Fibroblast of the conjunctiva (primary cell): ENCODE results near the gene ARHGEF1.

Experiments used
- DNase-seq: peaks from one replicate; pipeline ENCODE4 v3.0.0-alpha.2; 2010; ENCODE audit warnings: low read depth

The ARHGEF1 gene

DNA sequence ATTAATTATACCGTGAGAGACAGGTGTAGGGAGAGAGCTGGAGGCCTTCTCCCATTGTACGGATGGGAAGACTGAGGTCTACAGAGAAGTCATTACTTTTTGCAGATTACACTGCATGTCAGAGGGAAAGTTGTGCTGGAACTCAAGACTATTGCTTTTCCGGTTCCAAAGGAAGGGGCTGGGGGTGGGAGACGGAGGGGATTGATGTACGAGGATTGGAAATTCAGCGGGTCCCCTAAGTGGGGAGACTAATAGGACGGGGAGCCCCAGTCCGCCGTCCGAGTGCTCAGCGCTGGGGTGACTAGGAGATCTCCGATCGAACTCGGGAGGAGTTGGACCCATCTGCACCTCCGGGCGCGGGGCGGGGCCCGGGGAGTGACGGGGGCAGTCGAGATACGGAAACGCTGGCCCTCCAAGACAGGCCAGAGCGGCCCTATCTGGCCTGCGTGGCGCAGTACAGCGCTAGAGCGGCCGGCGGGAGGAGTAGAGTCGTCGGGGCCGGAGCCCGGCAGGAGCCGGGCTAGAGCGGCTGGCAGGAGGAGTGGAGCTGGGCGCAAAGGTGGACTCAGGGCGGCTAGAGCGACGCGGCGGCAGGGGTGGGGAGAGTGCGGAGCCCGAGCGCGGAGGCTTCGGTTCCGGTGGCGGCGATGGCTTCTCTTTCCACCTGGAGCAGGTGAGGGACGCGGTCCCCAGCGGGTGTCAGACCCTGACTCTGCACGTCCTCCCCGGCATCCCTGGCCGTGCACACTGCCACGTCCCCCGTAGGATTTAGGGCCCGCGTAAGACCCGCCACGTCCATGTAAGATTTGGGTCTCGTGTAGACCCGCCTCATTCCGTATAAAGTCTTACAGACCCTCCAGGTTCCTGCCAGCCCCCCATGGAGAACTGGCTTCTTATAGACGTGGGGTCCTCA lies 1.1 kb downstream of the ARHGEF1 start:
- peak; percentile 91 for DNase-seq

DNA sequence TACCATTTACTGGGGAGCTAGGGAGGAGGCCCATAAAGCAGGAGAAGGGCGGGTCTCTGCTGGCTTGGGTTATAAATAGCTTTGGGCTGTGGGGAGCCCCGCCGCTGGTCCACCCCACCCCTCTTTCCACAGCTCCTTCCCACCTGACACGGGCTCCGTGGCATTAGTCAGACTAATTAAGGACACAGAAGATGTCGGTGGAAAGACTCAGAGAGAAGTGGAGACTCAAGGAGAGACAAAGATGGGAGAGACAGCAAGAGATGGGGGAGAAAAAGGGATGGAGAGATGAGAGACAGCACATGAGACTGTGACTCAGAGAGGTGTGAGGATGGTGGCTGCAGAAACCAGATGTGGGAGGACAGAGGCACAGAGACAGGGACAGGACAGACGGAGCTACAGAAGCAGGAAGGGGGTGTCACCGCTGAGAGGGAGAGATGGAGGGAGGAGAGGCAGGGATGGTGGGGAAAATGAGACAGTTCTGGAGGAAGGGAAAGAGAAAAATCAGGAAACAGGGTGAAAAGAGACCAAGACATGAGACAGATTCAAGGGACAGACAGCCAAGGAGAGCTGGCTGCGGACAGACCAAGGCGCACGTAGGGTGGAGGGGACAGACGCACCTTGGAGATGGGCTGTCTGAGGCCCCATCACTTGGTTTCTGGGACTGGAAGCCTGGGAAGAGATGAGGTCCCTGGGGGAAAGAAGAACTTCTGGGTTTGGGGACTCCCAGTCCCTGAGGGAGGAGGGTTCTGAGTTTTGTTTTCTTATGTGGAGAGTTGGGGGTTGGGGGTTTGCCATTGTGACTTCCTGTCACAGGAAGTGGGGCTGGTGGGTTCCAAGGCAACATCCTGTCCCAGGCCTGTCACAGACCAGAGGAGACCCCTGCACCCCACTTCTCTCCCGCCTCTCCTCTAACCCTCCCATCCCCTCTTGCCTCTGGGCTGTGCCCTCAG lies 4.1 kb downstream of the ARHGEF1 start:
- DNase-seq: no peak

DNA sequence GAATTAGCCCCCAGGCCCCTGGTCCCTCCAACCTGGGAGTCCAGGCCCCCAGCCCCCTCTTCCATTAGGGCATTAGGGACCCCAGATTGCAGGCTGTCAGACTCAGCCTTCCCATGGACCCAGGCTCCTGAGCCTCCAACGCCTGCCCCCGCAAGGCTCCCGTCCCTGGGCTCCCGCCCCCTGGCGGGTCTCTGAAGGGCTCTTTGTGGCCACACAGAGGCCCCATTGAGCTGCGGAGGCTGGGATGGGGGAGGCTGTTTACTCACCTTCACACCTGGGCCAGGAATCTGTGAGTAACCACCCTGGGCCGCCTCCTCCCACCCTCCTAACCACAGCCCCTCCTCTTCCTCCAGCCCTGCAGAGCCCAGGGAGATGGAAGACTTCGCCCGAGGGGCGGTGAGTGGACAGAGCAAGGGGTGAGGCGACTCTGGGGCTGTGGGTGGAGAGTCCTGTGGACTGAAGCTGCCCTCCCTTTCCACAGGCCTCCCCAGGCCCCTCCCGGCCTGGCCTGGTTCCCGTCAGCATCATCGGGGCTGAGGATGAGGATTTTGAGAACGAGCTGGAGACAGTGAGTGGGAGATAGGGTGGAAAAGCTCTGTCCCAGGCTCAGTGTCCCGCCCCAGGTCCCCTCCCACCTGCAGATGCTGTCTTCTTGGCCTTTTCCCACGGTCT lies 4.9 kb downstream of the ARHGEF1 start:
- DNase-seq: no peak

DNA sequence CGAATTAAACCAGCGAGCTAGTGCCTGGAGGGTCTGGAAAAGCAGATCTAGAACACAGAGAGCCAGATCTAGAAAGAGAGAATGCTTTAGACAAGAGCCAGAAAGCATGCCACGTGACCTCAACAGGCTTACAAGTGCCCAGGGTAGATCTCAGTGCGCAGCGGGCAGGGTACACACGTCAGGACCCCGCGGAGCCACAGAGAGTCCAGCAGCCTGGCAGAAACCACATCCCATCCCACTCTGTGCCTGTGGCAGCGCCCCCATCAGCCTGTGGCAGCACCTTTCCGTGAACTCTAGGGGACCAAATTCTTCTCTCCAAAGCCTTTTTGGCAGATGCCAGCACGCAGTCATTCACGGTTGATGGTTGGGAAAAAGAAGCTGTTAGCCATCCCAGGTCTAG lies 5.9 kb downstream of the ARHGEF1 start:
- DNase-seq: no peak

DNA sequence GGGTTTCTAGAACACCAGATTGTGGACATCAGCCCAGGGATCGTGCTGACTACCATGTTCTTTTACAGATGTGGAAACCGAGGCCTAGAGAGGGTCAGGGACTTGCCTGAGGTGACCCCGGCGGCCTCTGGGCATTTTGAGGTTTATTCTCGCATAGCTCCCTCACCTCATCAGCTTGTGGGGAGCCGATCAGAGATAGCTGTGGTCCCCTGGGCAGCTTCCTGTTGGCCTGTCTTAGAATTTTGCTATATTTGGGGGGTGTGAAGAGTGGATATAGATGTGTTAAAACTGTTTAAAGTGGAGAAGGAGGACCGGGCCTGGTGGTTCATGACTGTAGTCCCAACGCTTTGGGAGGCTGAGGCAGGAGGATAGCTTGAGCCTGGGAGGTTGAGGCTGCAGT lies 6.9 kb downstream of the ARHGEF1 start:
- no peak for DNase-seq

DNA sequence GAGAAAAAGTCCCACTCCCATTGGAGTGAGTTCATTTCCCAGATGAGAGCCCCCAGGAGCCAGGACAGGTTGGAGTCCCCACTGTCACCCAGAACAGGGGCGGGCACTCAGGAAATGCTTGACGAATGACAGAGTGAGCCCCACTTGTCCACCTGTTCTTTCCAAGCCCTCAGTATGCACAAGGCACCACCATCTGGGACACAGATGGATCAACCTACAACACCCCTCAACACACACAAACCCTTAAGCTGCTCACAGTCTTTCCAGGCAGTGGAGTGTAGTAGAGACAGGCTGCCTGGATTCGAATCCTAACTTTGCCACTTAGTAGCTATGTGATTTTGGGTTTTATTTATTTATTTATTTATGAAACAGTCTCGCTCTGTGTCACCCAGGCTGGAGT lies 8.0 kb downstream of the ARHGEF1 start:
- DNase-seq: no peak

DNA sequence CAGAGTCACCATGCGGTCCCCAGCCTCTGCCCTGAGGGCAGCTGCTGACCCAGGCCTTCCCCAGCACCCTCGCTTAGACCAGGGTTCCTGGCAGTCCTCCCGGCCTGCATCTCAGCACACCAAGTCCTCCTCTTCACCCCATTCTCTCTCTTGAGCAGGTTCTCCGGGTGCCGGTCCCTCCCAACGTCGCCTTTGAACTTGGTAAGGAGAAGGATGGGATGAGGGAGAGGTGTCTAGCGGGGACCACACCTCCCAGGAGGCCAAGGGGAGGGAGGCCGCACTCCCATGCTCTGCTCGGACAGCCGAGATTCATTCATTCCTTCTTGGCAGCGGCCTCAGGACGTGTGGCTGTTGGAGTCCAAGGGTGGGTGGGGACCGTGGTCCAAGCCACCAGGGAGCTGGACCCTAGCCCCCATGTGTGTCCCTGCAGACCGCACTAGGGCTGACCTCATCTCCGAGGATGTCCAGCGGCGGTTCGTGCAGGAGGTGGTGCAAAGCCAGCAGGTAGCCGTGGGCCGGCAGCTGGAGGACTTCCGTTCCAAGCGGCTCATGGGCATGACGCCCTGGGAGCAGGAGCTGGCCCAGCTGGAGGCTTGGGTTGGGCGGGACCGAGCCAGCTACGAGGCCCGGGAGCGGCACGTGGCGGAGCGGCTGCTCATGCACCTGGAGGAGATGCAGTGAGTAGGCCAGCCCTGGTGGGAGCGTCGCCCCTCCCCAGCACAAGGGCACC lies 9.4 kb downstream of the ARHGEF1 start:
- no peak for DNase-seq

DNA sequence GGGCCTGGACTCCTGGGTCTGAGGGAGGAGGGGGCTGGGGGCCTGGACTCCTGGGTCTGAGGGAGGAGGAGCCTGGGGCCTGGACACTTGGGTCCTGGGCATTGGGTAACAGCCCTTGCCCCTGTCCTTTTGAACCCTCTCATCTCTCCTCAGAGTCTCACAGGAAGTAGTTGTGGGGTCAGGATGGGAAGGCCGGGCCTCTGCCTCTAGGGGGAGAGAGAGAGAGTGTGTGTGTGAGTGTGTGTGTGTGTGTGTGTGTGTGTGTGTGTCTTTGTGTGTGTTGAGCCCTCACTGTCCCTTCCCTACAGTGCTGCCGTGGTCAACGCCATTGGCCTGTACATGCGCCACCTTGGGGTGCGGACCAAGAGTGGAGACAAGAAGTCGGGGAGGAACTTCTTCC lies 10.9 kb downstream of the ARHGEF1 start:
- DNase-seq: no peak

DNA sequence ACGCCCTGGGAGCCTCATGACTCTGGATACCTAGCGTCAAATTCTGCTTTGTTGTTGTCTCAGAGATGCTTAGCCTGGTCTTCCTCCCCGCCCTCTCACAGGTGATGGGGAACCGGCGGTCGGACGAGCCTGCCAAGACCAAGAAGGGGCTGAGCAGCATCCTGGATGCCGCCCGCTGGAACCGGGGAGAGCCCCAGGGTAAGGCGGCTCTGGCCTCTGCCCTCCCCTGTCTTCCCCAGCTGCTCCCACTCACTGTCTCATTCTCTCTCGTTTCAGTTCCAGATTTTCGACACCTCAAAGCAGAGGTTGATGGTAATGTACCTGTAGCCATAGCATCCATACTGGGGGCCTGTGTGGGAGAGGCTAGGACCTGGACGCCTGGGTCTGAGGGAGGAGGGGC lies 11.4 kb downstream of the ARHGEF1 start:
- DNase-seq: no peak

DNA sequence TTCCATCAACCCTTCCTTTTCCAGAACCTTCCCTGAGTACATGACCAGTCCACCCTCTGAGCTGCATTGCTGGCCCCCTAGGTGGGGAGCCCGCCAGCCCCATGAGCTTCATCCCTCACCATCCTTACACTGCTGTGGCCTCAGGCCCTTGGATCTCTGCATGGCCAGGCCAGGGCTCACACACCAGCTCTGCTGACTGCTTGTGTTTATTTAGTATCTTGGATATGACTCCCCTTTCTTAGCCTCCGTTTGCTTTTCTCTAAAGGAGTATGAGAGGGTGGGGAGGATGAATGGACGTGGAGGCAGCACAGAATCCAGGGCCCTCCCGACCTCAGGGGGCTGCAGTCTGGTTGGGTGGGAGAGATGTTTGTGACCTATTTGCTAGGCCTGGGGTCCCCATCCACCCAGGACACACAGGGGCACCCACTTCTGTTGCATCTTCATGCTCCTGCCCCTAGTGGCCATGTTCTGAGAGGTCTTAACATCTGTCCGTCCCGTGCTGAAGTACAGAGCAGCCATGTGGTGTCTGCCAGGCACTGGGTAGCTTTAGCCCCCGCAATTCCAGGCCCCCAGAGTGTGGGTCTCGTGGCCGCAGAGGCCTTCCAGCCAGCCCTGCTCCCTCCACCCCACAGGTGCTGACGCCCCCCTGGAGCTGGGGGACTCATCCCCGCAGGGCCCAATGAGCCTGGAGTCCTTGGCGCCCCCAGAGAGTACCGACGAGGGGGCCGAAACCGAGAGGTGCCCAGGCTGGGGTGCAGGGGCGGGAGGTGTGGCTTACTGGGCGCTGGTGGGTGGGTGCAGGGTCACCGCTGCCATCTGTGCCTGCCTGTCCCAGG lies 13.0 kb downstream of the ARHGEF1 start:
- no peak for DNase-seq

DNA sequence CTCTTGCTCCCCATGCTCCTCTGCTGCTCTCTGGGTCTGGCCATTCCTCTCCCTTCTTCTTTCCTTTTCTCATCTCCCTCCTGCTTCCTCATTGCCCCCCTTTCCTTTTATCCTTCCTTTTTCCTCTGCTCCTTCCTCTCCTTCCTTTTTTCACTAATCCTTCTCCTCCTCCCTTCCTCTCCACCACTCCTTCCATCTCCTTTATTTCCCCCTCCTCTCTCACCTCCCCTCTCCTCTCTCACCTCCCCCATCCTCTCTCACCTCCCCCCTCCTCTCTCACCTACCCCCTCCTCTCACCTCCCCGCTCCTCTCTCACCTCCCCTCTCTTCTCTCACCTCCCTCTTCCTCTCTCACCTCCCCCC lies 13.6 kb downstream of the ARHGEF1 start:
- DNase-seq: no peak

DNA sequence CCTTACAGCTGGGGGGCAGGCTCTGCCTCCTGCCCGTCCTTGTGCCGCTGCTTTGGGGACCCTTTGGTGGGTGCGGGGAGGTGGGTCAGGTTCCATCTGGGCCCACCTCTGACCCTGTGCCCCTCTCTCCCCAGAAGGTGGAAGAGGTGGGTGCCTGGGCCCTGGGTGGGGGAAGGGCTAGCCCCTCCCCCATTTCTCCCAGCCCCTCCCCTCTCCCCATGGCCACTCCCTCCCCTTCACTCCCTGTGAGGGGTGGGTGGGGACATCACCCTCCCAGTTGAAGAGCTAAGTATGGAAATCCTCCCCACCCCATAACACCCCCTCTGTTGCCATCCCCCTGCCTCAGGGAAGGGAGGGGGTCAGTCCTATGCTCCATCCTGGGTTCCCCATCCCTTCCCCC lies 14.2 kb downstream of the ARHGEF1 start:
- DNase-seq: no peak

DNA sequence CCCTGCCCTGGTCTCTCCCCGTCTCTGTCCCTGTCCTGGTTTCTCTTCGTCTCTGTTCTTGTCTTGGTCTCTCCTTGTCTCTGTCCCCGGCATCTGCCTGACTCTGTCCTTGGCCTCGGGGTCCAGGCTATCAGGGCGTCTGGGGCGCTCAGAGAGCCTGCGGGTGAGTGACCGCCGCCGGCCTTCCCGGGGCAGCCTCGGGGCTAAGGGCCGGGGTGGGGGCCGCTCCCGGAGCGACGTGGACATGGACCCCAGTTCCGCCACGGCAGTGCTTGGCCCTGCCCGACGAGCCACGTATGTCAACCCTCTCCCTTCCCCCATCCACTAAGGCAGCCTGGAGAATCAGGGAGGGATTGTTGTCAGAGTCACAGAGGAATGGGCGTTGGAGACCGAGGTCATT lies 14.8 kb downstream of the ARHGEF1 start:
- no peak for DNase-seq

DNA sequence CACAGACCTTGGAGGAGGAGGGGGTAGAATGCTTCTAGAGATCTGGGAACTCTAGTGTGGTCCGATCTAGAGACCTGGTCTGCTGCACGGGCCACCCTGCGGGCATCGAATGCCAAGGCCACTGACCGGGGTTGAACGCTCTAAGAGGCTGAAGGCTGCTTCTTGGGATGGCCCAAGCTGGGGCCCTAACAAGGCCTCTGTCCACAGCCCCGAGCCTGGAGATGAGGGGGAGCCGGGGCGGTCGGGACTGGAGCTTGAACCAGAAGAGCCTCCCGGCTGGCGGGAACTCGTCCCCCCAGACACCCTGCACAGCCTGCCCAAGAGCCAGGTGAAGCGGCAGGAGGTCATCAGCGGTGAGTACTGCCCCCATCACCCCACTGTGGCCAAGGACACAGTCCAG lies 15.3 kb downstream of the ARHGEF1 start:
- DNase-seq: no peak

DNA sequence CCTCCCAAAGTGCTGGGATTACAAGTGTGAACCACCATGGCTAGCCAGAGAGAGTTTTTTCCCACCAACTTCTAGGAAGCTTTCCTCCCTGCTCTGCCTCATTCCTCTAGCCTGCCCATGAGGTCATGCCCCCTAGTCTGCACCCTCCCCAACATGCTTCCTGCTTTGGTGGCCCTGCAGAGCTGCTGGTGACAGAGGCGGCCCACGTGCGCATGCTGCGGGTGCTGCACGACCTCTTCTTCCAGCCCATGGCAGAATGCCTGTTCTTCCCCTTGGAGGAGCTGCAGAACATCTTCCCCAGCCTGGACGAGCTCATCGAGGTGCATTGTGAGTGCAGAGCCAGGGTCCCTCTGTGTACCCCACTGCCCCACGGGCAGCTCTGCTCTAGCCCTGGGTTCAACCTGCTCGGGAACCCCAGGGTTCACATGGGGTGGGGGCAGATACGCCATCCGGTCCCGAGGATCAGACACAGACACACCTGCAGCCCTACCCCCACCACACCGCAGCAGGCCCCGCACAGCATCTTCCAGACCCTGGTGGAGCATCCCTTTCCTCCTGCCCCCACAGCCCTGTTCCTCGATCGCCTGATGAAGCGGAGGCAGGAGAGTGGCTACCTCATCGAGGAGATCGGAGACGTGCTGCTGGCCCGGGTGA lies 18.9 kb downstream of the ARHGEF1 start:
- DNase-seq: no peak

DNA sequence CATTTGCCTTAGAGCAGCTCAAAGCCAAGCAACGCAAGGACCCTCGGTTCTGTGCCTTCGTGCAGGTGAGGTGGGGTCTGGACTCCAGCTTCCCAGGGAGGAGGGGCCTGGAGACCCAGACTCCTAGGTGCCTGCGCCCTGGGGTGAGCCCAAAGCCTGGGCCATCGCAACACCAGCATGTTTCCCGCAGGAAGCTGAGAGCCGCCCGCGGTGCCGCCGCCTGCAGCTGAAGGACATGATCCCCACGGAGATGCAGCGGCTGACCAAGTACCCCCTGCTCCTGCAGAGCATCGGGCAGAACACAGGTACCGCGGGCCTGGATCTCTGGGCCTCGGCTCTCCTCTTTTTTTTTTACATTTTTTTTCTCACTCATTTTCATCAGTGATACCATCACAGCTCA lies 19.6 kb downstream of the ARHGEF1 start:
- DNase-seq: no peak

DNA sequence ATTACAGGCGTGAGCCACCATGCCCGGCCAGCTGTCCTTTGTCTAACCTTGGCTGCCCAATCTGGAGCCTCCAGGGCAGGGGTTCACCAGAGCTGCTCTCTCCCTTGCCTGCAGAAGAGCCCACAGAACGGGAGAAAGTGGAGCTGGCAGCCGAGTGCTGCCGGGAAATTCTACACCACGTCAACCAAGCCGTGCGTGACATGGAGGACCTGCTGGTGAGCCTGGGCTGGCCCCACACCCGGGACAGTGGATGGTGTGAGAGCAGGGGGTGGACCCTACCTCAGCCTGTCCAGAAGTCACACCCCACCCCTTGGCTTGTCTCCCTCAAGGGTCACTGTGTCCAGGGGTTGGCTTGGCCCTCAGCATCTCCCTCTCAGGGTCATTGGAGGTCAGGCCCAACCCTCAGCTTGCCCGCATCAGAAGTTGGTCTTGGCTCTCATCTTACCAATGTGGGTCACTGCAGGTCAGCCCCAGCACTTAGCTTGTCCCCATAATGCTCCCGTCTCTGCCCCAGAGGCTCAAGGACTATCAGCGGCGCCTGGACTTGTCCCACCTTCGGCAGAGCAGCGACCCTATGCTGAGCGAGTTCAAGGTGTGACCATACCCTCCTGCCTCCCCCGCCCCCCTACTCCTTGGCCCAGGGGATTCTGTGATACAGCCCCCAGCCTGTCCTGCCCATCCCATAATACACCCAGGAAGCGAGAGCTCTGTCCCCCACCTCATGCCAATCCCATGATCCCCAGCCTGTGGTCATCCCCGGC lies 20.4 kb downstream of the ARHGEF1 start:
- DNase-seq: no peak

DNA sequence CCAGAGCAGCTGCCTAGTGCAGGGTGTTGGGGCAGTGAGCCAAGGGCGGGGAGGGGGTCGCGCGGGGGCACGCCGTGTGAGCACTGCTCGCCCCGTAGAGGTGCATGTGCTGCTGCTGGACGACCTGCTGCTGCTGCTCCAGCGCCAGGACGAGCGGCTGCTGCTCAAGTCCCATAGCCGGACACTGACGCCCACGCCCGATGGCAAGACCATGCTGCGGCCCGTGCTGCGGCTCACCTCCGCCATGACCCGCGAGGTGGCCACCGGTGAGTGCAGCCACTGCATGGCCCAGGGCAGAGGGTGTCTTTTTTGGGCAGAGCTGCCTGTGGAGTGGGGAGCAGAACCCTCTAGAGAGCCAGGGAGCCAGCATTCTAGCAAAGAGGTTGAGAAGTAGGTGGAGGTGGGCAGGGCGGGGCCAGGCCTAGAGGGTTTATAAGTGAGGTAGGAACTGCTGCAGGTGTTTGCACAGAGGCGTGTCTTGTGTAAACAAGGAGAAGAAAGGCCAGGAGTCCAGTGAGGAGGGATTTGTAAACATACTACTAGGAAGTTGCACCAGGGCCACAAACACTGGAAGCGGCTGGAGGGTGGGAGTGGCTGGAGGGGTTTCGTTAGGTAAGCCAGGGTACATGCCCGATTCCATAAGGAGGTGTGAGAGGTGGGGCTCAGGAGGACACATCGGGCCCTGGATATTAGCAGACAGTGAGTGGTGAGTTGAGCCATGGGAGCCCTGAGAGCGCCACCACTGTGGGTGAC lies 21.3 kb downstream of the ARHGEF1 start:
- DNase-seq: no peak
